Prostate gland (tissue), 2 donors: ENCODE results near the gene SRGAP2B.
"Not testable (repeated sequence)": the region's sequence is repeated elsewhere in the genome, so short reads cannot be mapped to it uniquely, and the experiment has no call there.

ENCODE experiments used
- POLR2A ChIP-seq: fragments of 450-650 bp; IDR thresholded peaks from one replicate; pipeline ENCODE4 v1.6.1; 2016; ENCODE audit warnings: antibody characterized with exemption, mild to moderate bottlenecking
- TF ChIP-seq, protein P1 (sequence below), 4 experiments: fragments of 200-600 bp in 2 of 4; fragments of 450-650 bp in 2 of 4; sonication (generic) in 2 of 4; IDR thresholded peaks; 1 replicate in 3 of 4; 2 replicates in 1 of 4; pipeline ENCODE4 v1.5.1; 2016 to 2019; ENCODE audit warnings: antibody characterized with exemption in 4 of 4, mild to moderate bottlenecking in 2 of 4, moderate library complexity in 2 of 4

DNA sequence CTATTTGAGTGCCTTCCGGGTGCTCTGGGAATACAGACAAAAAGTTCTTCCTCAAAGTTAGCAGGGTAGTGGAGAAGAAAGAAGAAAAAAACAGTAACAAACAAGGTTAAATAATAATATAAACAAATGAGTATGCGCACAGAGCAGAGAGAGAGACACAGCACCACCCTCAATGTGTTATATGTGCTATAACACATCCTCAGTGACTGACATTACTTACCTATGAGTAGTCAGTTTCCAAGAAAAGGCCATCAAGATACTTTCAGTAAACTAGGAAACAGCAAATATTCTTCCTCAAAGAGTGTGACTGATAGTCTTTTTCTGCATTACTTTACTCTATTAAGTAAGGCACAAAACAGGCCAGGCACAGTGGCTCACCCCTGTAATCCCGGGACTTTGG is 93.7 kb downstream of the SRGAP2B start:
- TF ChIP-seq POLR2A: not testable (repeated sequence)
- TF ChIP-seq, protein P1, sequence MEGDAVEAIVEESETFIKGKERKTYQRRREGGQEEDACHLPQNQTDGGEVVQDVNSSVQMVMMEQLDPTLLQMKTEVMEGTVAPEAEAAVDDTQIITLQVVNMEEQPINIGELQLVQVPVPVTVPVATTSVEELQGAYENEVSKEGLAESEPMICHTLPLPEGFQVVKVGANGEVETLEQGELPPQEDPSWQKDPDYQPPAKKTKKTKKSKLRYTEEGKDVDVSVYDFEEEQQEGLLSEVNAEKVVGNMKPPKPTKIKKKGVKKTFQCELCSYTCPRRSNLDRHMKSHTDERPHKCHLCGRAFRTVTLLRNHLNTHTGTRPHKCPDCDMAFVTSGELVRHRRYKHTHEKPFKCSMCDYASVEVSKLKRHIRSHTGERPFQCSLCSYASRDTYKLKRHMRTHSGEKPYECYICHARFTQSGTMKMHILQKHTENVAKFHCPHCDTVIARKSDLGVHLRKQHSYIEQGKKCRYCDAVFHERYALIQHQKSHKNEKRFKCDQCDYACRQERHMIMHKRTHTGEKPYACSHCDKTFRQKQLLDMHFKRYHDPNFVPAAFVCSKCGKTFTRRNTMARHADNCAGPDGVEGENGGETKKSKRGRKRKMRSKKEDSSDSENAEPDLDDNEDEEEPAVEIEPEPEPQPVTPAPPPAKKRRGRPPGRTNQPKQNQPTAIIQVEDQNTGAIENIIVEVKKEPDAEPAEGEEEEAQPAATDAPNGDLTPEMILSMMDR (IDR thresholded peaks at IDR 0.05): not testable (repeated sequence)
